Panc1 (cell line): ENCODE measurements around the gene C2orf66. TPM values are rescaled to one million over a fixed set of nuclear protein-coding genes. Genes with fewer than 3 reads are reported as not detected.

Experiments used
- ATAC-seq: fragments of 200-7000 bp; cut with Tn5 transposase; 2 replicates; pipeline ENCODE4 v1.9.1; 2020; ENCODE audit warnings: mild to moderate bottlenecking, moderate library complexity
- BruUV-seq: library from RNA; stranded (reverse); fragments of 400-500 nt; replicated peaks from 2 replicates; lab custom pipeline; 2021; lab: Mats Ljungman, UMichigan
- CTCF ChIA-PET: fragments of 300-600 bp; sonication (Branson Sonifier 250); formaldehyde crosslinking; loops from one replicate; lab custom pipeline; 2022; ENCODE audit warnings: antibody characterized with exemption; lab: Charles Lee
- POLR2A ChIA-PET: fragments of 300-600 bp; sonication (Branson Sonifier 250); formaldehyde crosslinking; loops from one replicate; lab custom pipeline; 2022; ENCODE audit warnings: antibody characterized with exemption; lab: Charles Lee
- DNase-seq: peaks from one replicate; pipeline ENCODE4 v3.0.0-alpha.2; 2010; ENCODE audit warnings: low read depth, low spot score
- H3K27ac ChIP-seq: 2 replicates; pipeline ENCODE4 v1.5.1; 2011; ENCODE audit warnings: mild to moderate bottlenecking, low read length, inconsistent platforms
- H3K27me3 ChIP-seq: fragments of 200-500 bp; sonication (Bioruptor generic); 2 replicates; pipeline ENCODE4 v1.6.0; 2014; ENCODE audit warnings: low read length, inconsistent platforms; ENCODE audit not compliant: control insufficient read depth, insufficient read depth
- H3K36me3 ChIP-seq: fragments of 200-500 bp; sonication (Bioruptor generic); 2 replicates; pipeline ENCODE4 v1.5.1; 2014; ENCODE audit warnings: inconsistent platforms, mild to moderate bottlenecking, low read length, moderate library complexity; ENCODE audit not compliant: control insufficient read depth, insufficient read depth
- H3K4me1 ChIP-seq: 2 replicates; pipeline ENCODE4 v1.5.1; 2011; ENCODE audit warnings: inconsistent platforms, mild to moderate bottlenecking, low read length, moderate library complexity; ENCODE audit not compliant: control insufficient read depth, insufficient read depth
- H3K4me3 ChIP-seq, 2 experiments: 2 replicates each; pipeline ENCODE4 v1.5.1; 2011 to 2012; ENCODE audit warnings: low read depth in 2 of 2, low read length in 2 of 2, mild to moderate bottlenecking in 2 of 2, inconsistent platforms in 1 of 2, moderate library complexity in 1 of 2
- H3K9me3 ChIP-seq: fragments of 200-500 bp; sonication (Bioruptor generic); 2 replicates; pipeline ENCODE4 v1.5.1; 2014; ENCODE audit warnings: low read depth, mild to moderate bottlenecking, inconsistent platforms, low read length, moderate library complexity; ENCODE audit not compliant: control insufficient read depth, insufficient read depth
- POLR2AphosphoS5 ChIP-seq: IDR thresholded peaks from 2 replicates; pipeline ENCODE4 v1.6.1; 2012; ENCODE audit warnings: mild to moderate bottlenecking, low read depth, low read length, moderate library complexity
- SIN3A ChIP-seq: IDR thresholded peaks from 2 replicates; pipeline ENCODE4 v1.6.1; 2012; ENCODE audit warnings: low read depth, mild to moderate bottlenecking, low read length, moderate library complexity, borderline replicate concordance; ENCODE audit not compliant: insufficient read depth
- TCF7L2 ChIP-seq: IDR thresholded peaks from 2 replicates; pipeline ENCODE4 v1.6.1; 2011; ENCODE audit warnings: mild to moderate bottlenecking, low read depth, low read length, inconsistent platforms
- in situ Hi-C: cut with HindIII; loops from 2 replicates; pipeline ENCODE4 v1.10.0; 2016; ENCODE audit warnings: low sequenced_read_pairs, low pct_unique_long_range_greater_than_20kb
- intact Hi-C: fragments of 100-400 bp; cut with micrococcal nuclease; formaldehyde crosslinking; loops from one replicate; pipeline ENCODE4 v1.10.0; 2022; ENCODE audit not compliant: unreplicated experiment
- total RNA-seq: library from RNA; stranded (reverse); gene quantifications from one replicate; pipeline ENCODE4 v1.2.1, GENCODE V29; 2021; ENCODE audit not compliant: unreplicated experiment
- TF ChIP-seq, protein P1 (sequence below), 2 experiments: IDR thresholded peaks; 2 replicates each; pipeline ENCODE4 v1.6.1; 2011 to 2012; ENCODE audit warnings: low read depth in 2 of 2, control low read depth in 1 of 2, low read length in 1 of 2, mild to moderate bottlenecking in 1 of 2, moderate library complexity in 1 of 2; ENCODE audit not compliant: insufficient read depth in 1 of 2
- TF ChIP-seq, protein P2 (sequence below): fragments of 450-650 bp; IDR thresholded peaks from 2 replicates; pipeline ENCODE4 v1.5.1; 2017; ENCODE audit warnings: mild to moderate bottlenecking

C2orf66 gene
- total RNA-seq, 1 experiment from 2014 or later: 0.33 TPM

DNA sequence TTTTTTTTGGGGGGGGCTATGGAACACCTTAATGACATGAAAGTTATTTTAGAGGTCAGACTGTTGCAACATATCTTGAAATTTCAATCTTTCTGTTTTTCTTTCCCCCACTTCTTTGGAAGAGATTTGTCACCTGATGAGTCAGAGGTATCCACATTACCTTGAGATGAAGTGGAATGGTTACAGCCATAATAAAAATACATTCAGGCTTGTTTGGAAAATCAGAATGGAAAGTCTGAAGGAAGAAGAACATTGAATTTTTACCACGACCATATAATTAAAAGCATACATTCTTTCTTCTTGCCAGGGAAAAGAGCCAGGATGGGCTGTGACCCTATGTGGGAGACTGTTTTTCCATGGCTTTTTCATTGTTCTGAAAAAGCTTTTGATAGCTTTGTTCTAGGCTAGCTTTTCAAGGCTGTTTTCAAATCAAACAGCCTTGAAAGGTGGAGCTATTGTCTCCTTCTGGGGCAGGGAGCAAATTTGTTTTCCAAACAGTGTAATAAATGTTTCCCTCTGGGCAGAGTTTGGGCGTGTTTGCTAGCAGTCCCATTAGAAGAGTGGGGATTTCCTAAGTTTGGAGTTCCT, 7.4 kb downstream of the C2orf66 start:
- ChIA-PET CTCF (no interaction called here), POLR2A (no interaction called here)
- Histone ChIP-seq H3K9me3 (no peaks in the 10 kb centered on the region), H3K27me3 (no peaks in the 10 kb centered on the region), H3K4me3 (no peak overlapping the region), H3K36me3 (peaks cover 12% of the 10 kb centered on the region), H3K27ac (no peak overlapping the region), H3K4me1 (peaks cover 11% of the 10 kb centered on the region; the same call in 1 of the 2 replicates)
- DNase-seq (no peak), ATAC-seq (no peak)
- BruUV-seq: no TSS peak
- in situ Hi-C loops (no loop called here), intact Hi-C loops (no loop called here)
- TF ChIP-seq POLR2AphosphoS5 (no peak), SIN3A (no peak)
- TF ChIP-seq, protein P1, sequence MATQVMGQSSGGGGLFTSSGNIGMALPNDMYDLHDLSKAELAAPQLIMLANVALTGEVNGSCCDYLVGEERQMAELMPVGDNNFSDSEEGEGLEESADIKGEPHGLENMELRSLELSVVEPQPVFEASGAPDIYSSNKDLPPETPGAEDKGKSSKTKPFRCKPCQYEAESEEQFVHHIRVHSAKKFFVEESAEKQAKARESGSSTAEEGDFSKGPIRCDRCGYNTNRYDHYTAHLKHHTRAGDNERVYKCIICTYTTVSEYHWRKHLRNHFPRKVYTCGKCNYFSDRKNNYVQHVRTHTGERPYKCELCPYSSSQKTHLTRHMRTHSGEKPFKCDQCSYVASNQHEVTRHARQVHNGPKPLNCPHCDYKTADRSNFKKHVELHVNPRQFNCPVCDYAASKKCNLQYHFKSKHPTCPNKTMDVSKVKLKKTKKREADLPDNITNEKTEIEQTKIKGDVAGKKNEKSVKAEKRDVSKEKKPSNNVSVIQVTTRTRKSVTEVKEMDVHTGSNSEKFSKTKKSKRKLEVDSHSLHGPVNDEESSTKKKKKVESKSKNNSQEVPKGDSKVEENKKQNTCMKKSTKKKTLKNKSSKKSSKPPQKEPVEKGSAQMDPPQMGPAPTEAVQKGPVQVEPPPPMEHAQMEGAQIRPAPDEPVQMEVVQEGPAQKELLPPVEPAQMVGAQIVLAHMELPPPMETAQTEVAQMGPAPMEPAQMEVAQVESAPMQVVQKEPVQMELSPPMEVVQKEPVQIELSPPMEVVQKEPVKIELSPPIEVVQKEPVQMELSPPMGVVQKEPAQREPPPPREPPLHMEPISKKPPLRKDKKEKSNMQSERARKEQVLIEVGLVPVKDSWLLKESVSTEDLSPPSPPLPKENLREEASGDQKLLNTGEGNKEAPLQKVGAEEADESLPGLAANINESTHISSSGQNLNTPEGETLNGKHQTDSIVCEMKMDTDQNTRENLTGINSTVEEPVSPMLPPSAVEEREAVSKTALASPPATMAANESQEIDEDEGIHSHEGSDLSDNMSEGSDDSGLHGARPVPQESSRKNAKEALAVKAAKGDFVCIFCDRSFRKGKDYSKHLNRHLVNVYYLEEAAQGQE (IDR thresholded peaks at IDR 0.05; ENCODE audit: insufficient read depth in 1 of 2, low read depth in 2 of 2, low read length in 1 of 2): no peak

DNA sequence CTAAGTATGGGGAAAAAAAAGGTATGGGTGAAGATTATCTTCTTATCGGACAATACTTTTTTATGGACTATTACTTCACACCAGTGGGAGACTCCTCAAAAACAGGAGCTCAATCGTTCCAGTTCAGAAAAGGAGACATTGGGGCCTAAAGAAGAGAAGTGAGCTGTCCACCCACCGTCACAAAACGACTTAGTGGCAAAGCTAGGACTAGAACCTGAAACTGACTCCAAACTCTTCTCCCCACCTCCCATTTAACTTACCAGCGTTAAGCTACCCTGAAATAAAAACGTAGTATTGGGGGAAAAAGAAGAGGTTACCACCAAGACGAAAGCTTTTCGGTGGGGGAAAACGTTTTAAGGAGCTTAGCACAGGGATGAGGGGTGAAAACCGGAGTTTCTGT, 10.2 kb downstream of the C2orf66 start:
- peak overlapping the region; percentile 84 to 90 for H3K4me3 ChIP-seq
- CTCF ChIA-PET: interaction anchor here (0.6 kb wide), 1 partner anchor 668 kb away, joined by 3 read pairs; no protein-coding TSS in a partner anchor
- intact Hi-C loops: no loop called here
- peak overlapping the region; percentile 84 for H3K27ac ChIP-seq
- BruUV-seq: TSS peak; percentile 89
- POLR2A ChIA-PET: interaction anchor here (0.5 to 0.6 kb wide), 3 partner anchors 36 to 561 kb away, joined by 3 to 4 read pairs (median 3); no protein-coding TSS in a partner anchor
- peaks cover 12% of the 10 kb centered on the region for H3K36me3 ChIP-seq
- H3K4me1 ChIP-seq: peaks cover 11% of the 10 kb centered on the region; the same call in 1 of the 2 replicates
- TF ChIP-seq SIN3A (no peak), TCF7L2 (no peak), POLR2AphosphoS5 (no peak)
- TF ChIP-seq, protein P1 (IDR thresholded peaks at IDR 0.05; ENCODE audit: insufficient read depth in 1 of 2, low read depth in 2 of 2, low read length in 1 of 2): no peak
- TF ChIP-seq, protein P2, sequence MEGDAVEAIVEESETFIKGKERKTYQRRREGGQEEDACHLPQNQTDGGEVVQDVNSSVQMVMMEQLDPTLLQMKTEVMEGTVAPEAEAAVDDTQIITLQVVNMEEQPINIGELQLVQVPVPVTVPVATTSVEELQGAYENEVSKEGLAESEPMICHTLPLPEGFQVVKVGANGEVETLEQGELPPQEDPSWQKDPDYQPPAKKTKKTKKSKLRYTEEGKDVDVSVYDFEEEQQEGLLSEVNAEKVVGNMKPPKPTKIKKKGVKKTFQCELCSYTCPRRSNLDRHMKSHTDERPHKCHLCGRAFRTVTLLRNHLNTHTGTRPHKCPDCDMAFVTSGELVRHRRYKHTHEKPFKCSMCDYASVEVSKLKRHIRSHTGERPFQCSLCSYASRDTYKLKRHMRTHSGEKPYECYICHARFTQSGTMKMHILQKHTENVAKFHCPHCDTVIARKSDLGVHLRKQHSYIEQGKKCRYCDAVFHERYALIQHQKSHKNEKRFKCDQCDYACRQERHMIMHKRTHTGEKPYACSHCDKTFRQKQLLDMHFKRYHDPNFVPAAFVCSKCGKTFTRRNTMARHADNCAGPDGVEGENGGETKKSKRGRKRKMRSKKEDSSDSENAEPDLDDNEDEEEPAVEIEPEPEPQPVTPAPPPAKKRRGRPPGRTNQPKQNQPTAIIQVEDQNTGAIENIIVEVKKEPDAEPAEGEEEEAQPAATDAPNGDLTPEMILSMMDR: no peak
- no peak for DNase-seq
- no peak for ATAC-seq
- no peaks in the 10 kb centered on the region for H3K27me3 ChIP-seq
- no peaks in the 10 kb centered on the region for H3K9me3 ChIP-seq
- in situ Hi-C loops: no loop called here
